Hippocampal formation (tissue), 2 donors: Measurements from ENCODE around the gene TLL2.

Experiments used
- DNase-seq, 2 donors: peaks; one replicate each; lab custom pipeline; 2025; lab: John Stamatoyannopoulos, UW

The TLL2 gene

GRCh38 chr10:96463562-96463961 is 50.2 kb downstream of the TLL2 start:
- DNase-seq = no peak

DNA sequence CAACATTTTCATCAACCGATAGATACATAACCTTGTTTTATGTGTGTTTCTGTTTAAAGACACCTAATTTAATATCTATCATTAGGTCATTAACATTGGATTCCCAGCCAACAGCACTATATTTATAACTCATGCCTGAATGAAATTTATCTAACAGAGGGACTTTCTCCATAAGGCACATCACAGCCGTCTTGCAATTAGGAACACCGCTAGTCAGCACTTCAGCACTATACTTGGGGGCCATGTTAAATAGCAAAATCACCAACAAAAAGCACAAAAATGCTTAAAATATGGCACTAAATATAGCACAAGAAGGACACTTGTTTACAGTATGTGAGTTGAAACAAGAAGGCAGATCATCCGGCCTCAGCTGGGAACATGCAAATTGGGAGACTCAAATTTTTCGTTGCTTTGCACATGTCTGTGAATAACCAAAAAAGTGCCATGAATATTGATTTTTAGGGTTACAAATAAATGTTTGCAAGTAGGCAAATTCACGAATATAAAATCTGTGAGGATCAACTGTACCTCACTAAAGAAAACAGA is 51.0 kb downstream of the TLL2 start:
- no peak for DNase-seq

- DNase-seq = no peak
Observed at GRCh38 chr10:96460316-96460715, 53.4 kb downstream of the TLL2 start.

DNA sequence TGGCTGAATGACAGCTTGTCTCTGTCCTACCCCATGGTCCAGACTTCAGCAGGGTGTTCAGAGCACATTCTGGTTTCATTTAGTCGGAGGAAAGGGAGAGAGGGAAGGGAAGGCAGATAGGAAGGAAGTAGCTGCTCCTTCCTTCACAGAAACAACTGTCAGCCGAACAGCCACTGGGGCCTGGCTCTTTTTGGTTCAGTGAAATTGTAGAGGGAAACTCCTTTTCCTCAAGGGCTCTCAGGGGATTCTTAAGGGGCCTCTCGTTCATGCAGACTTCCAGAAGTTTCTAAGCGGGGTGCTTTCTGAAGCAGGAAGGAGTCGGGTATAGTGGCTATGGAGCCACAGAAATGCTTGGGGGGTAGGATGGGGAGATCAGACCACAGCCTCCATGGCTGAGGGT is 56.4 kb downstream of the TLL2 start:
- DNase-seq = no peak

GRCh38 chr10:96456296-96456840 is 57.4 kb downstream of the TLL2 start:
- no peak for DNase-seq

GRCh38 chr10:96453856-96454583 is 59.7 kb downstream of the TLL2 start:
- DNase-seq = no peak

GRCh38 chr10:96452494-96453153 is 61.1 kb downstream of the TLL2 start:
- DNase-seq = no peak

- DNase-seq = no peak
Observed at GRCh38 chr10:96450529-96451207, 63.1 kb downstream of the TLL2 start.

- DNase-seq = no peak
Observed at GRCh38 chr10:96448558-96448957, 65.2 kb downstream of the TLL2 start.

DNA sequence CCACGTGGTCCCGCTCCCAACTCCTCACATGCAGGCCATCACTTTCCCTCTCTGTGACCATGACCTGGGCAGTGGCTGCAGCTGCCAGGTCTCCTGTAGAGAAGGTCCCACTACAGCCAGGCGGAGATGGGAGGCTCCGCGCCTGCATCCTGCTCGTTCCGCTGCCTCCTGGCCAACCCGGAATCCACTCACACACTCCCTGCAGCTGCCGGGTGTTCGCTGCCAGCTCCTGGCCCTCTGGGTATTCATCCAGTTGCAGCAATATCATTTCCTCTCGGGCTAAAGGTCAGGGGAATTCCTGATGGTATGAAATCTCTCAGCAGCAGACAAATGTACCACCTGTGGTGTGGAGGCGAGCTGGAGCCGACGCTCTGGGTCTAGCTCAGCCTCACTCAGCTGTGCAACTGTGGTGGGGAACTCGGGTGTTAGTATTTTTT is 65.7 kb downstream of the TLL2 start:
- no peak for DNase-seq

- DNase-seq = no peak
Observed at GRCh38 chr10:96446966-96447596, 66.6 kb downstream of the TLL2 start.

DNA sequence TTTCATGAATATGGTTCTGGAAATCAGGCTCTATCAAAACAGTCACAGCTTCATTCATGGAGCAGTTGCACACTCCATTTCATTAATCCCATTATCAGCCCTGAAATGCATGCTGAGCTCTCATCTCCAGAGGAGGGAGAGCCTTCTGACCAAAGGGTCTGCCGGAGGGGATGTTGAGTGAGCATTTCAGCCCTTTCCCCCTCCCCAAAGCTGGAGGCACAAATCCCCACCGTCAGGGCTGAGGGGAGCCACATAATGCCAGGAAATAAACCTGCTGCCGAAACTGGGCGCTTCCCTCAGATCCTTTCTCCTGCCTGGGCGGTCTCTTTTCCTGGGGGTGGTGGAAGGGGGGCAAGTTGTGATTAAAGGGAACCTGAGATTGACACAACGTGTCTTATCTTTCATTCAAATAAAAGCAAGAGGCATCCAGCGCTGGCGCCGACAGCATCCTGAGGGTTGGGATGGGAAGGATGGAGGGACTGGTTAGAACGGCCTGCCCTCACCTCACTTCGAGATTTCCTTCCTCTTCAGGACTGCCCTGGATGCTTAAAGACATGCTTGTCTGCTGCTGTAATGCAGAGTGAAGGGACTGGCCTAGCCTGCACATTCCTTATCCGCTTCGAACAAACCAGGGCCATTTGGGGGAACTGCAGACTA is 71.6 kb downstream of the TLL2 start:
- no peak for DNase-seq

- DNase-seq = no peak
Observed at GRCh38 chr10:96441322-96441885, 72.3 kb downstream of the TLL2 start.

DNA sequence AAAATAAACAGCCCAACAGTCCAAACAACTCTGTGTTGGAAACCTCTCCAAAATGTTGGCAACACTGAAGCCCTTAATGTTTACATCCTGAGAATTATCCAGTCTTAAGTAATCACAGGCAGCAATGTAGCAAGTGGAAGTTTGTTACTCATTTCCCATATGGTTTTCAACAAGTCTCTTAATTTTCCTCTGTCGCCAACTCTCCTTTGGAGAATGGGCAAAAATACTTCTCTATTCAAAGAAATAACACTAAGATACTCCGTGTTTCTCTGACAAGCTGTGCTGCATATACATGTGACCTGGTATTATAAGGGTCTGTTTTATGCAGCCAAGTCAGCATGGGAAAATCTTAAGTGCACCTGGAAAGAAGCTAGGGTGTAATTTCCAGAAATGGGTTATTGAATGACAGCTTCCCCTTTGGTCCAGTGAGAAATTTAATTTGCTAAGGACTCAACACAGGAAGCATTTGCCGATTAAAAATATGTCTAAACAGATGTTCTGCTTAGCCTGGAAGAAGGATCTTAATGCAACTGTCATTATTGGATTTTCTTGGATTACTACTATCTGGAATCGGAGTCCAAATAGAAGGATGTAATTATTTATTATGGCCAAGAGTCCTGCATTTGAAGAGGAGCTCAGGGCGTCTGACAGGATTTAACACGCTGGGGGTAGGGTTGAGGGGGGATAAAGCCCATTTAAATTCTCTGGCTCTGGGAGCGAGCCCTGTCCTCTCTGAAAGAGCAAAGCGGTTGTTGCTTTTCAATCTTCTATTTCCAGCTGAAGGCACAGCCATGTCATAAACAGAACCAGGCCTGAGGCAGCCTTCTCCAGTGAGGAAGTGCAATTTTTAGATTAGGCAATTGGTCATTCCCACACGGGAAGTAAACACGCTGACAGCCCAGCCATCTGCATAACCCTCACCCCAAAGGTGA is 73.1 kb downstream of the TLL2 start:
- DNase-seq = no peak

GRCh38 chr10:96439725-96440124 is 74.0 kb downstream of the TLL2 start:
- no peak for DNase-seq

GRCh38 chr10:96436035-96436434 is 77.7 kb downstream of the TLL2 start:
- no peak for DNase-seq

- no peak for DNase-seq
Observed at GRCh38 chr10:96431211-96431970, 82.3 kb downstream of the TLL2 start.

GRCh38 chr10:96427291-96427690 is 86.4 kb downstream of the TLL2 start:
- no peak for DNase-seq

- no peak for DNase-seq
Observed at GRCh38 chr10:96422525-96422924, 91.2 kb downstream of the TLL2 start.
